Pulmonary artery endothelial cell (primary cell): ENCODE data around the gene TUBA4B. TPM values are rescaled to one million over a fixed set of nuclear protein-coding genes. Genes with fewer than 3 reads are reported as not detected.

Experiments
- DNase-seq: peaks from one replicate; pipeline ENCODE4 v3.0.0-alpha.2; 2011; ENCODE audit warnings: low read depth, low spot score
- total RNA-seq: library from RNA; depleted of rRNA; stranded (reverse); fragments of >200 nt; gene quantifications from 2 replicates; pipeline ENCODE4 v1.2.3, GENCODE V29; 2014

The TUBA4B gene
- total RNA-seq, 1 donor from 2014 or later: not detected

DNA sequence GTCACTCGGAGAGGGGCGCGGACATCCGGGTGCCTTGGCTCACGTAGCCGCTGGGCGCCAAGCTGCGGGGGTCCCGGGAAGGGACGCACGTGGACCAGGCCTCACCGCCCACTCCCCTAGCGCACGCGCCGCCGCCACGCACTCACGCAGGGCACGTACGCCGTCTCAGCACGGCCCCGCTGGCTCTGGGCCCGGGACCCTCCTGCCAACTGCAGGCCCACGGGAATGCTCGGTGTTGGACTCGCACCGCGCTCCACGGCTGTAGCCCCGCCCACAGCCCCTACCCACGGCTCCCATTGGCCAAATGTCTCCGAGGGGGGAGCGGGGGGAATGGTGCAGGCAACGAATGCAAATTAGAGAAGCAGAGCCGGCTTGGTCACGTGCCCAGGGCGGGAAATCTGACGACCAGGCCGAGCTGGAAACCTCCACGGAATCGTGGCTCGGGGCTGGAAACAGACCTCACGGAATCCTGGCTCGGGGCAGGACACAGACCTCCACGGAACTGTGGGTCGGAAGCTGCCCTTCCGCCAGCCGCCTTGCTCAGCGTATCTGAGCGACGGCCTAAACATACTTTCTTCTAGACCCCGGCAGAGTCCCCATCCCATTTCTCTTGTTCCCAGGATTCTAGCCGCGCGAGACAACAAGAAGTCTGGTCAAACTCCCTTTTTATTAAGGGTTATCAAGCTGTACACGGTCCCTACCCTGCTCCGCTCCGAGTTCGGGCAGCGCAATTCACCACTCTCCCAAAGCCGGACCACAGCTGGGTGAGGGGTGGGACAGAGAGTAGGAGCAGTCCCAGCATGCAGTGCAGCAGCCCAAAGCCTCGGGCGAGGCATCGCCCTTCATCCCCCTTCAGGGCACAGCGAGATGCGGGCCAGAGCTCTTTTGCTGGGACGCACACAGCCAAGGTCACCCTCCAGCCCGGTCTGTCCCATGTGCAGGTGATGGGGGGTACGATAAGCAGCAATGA lies 34.0 kb upstream of the TUBA4B start, which contains the start of gene ABCB6:
Gene ABCB6 (minus strand): TSS at position 227 of the 970 bp plus-strand sequence. CDS start 285 bp downstream, outside the sequence.
- peak; percentile 67 for DNase-seq

DNA sequence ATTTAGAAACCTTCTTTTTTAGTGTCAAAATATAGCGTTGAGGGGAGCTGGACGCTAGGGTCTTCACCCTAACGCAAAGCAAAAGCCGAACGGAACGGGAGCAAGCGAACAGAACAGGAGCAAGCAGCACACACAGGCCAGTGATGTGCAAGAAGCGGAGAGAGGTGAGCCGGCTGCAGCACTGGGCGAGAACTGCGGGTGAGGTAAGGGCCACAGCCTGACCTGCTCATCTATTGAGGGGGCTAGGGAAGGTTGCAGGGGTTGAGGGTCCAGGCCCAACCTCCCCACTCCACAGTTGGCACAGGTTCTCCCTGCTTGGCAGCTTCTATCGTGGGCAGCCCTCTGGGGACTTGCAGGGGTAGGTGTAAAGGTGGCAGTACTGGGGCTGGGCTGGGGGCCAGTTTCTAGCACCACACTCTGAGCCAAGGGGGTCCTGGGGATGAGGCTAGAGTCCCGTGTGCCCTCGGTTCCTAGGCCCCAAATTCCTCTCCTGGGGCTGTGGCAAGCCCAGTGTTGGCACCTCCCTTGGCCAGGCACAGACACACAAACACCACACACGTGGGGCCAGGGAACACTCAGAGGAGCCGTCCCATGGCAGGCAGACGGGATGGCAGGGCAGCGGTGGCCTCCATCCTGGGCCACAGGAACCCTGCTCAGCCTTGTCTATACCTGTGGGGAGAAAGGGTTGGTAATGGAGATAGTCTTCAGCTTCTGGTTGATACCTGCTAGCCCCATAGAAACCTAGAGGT lies 33.1 kb upstream of the TUBA4B start:
- no peak for DNase-seq

DNA sequence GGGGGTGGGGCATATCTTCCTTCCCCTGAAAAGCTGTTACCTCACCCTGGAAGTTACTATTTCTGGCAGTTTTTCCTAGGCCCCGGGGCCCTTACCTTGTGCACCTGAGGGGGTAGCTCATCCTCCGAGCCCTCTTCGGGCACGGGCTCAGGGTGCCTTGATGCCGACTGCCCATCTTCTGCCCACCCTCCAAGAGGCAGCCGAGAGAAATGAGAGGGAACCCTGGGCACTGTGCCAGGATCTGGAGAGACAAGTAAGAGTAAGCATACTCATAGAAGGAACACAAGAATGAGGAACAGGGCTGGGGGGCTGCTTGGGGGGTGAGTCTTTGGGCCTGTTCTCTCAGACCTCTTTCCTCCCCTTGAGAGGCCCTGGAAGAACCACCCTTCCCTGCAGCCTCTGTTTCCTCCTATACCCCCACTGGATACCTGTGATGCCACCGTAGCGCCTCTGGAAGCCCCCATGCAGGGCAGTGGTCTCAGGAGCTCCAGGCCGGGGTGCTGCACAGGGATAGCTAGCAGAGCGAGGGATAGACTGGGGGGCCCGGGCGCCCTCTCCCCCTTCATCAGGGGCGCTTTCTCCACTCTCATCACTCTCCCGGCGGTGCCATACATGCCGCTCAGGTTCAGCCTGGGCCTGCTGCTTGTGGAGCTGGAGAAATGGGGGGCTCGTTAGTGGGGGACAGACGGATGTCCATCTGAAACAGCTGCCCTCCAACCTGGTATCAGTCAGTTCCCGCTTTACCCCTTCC lies 32.2 kb upstream of the TUBA4B start:
- no peak for DNase-seq

DNA sequence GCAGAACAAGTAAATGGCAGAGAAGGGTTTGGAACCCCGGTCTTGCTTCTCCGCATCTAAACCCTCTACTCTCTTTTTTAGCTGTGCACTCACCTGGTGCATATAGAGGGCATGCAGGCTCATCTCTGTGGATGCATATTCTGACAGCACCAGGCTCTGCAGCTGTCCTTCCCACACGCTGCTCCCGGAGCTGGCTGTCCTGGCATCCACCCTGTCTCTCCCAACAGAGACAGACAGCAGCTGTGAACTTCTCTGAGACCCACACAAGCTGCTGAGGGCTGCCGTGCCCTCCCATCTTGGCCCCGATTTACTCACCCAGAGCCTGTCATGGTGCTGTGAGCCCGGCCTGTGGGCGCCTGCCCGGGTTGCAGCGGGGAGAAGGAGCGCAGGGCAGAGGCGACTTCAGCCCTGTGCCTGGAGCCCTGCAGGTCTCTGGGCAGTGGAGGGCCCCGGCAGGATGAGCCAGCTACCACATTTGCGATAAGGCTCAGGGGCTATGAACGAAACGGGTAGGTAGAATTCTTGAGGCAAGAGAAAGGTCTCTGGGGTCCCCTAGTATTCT lies 31.0 kb upstream of the TUBA4B start:
- no peak for DNase-seq

DNA sequence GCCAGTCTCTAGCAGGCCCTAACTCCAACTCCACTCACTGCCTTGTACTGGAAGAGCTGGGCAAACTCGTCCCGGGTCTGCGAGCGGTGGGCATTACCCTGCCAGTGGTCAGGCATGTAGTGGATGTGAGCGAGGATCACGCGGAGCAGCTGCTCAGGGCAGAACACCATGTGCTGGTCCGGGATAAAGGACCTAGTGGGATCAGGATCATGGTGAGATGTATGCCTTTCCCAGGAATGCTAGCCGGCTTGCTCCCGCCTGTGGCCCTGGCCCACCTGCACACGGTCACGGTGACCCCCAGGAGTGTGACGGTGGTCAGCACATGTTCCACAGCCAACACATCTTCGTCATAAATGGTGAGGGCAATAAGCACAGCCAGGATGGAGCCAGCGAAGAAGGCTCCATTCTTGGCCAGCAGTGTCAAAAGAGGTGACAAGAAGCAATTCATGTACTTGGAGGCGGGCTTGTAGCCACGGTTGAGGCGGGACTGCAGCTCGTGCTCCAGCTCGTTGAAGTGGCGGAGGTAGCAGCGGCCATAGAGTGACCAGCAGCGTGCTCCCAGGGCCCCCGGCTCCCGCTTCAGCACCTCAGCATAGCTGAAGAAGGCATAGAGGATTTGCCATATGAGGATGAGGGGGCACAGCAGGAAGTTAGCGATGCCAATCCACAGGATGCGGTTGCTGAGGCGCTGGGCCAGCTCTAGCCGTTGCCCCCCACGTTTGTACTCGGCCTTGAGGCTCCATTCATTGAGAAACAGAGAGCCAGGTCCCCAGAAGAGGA lies 29.0 kb upstream of the TUBA4B start:
- DNase-seq: no peak

DNA sequence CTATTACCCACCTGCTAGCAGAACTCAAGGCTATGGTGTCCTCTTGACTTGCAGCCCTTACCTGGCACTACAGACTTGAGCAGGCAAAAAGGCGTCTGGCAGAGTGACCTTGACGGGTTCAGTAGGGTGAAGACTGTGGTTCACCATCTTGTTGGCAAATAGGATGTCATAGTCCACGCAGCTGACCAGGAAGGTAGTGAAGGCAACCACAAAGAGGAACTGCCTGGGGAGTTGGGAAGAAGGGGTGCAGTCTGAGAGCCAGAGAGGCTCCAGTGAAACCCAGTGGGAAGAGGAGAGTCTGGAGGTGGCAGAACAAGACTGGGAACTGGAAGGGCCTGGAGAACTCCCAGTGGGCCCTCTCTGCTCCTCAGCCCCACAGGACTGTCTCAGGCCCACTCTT lies 27.7 kb upstream of the TUBA4B start:
- no peak for DNase-seq

DNA sequence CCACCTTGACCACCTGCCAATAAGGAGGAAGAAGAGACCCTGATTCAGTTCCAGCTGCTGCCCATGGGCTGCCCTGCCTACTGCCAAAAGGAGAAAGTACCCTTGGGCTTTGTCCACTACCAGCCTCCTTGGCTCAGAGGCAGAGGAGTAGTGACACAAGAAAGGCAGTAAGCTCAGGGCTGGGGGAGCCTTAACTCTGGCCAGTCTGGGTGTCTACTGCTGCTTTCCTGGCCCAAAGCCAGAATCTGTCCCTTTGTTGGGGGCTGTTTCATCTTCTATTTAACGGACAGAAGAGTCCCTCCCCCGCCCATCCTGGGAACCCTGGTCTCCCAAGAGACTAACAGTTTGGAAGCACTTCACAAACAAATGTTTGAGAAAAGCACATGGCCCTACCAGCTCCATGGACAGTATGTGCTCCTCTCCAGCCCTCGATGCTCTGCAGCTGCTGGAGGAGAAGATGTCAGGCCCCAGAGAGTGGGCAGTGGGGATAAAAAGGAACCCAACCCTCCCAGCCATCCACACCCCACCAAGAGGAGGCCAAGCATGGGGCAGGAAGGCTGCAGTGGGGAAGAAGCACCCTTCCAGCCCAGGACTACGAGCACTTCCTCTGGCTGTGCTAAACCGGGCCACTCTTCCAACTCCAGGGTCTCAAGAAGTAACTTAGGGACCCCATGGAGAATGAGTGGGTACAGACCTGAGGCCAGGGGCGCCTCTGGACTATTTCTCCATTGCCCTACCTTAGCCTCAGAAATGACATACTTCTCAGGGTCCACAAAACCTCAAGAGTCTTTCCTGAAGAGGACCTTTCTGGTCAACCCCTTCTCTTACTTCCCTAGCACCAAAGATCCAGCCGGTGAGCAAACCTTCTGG lies 24.8 kb upstream of the TUBA4B start:
- no peak for DNase-seq

DNA sequence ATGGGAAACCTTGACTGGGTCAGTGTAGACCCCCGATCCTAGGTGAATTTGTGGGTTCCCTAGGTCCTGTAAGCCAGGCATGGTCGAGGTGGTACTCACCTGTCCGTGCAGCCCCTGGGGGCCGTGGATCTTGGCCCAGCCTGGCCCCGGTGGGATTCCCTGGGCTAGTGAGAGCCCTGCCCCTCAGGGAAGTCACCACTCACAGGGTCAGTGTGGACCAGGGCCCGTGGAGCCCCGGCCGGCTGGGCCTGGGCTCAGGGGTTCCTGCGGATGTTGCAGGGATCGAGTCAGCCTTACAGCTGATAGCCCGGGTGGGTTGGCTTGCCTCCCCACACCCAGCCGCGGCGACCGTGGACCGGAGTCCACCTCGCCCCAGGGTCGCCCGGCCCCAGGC lies 24.1 kb upstream of the TUBA4B start:
- DNase-seq: no peak

DNA sequence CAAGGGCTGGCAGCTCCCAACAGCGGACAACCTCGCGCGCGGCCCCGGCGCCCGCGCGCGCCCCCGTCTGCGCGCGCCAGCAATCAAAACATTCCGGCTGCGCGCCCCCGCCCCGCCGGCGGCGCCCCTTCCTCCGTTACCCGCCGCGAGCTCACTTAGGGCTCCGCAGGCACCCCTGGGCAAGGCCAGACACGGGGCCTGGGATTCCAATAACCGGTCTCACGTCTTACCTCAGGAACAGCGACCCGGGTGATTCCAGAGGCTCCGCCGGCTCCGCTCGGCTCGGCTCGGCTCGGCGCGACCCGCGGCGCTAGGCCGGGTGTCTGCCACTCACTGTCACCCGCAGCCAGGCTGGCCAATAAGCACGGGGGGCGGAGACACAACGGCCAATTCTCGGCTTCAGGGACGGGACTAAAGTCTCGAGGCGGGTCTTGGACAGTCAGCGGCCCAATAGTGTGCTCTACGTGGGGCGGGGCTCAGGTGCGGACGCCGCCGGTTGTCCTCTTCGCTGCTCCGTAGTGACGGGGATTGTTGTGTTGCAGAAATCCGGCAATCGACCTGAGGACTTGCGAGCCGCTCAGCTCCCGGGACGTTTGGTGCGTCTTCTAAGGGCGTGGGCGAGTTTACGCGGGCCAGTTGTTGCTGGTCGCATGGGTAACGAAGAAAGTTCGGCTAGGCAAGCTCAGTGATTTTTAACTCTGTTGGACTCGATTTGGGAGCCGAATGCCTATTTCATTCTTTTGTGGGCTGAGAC lies 23.6 kb upstream of the TUBA4B start, which contains the start of the genes ANKZF1 and ATG9A:
Gene ANKZF1 (plus strand): TSS at position 502 of the 754 bp plus-strand sequence. CDS start 452 bp downstream, outside the sequence.
Gene ATG9A (minus strand): TSS at position 332 of the 754 bp plus-strand sequence. CDS start 1,612 bp downstream, outside the sequence.
- DNase-seq: peak; percentile 96

DNA sequence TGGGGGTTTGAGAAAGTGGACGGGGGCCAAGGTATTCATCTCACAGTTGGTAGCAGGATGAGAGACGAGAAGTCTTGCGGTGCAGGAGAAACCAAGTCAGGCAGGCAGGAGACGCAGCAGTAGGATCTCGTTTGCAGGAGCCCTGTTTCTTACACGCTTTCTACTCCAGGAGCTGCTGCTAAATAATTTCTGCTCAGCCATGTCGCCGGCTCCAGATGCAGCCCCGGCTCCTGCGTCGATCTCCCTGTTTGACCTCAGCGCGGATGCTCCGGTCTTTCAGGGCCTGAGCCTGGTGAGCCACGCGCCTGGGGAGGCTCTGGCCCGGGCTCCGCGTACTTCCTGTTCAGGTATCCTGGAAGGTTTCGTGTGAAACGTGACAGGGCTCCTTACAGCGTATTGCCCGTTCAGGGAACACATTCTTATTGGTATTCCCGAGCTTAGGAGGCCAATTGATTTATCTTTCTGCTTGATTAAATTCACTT lies 22.9 kb upstream of the TUBA4B start:
- no peak for DNase-seq

DNA sequence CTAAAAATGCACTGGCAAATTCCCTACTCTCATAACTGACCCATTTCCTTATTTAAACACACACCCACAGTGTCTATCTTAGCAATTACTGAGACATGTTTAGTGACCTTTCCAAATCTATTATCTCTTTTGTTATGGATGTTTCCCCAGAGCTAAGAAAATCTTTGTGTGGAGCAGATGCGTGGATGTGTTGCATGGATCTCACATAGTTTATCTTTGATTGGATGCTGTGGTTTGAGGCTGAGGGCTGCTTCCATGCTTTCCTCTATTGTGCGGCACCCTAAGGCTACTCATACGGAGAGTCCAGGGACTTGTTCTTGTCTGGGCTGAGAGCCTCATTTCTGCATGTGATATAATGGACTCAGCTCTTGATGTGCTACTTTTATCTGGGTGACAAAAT lies 18.7 kb upstream of the TUBA4B start:
- no peak for DNase-seq

DNA sequence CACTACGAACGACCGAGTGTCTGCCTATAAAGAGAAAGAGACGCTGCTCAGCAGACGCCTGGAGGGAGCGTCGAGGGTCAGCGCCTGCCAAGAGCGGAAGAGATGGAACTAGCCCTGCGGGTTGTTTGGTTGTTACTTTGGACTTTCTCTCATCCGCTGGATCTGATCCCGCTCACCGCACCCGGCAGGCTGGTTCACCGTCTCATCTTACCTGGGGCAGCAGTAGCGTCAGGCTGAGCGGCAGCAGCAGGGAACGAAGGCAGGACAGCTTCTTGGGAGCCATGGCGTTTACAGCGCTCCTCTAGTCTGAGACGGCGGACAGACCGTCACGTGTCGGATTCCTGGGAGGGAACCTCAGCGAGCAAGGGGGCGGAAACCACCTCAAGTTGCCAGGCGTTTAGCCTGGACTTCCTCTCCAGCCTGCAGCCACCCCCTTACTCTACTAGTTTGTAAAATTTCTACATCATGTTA lies 9.7 kb upstream of the TUBA4B start:
- DNase-seq: no peak

DNA sequence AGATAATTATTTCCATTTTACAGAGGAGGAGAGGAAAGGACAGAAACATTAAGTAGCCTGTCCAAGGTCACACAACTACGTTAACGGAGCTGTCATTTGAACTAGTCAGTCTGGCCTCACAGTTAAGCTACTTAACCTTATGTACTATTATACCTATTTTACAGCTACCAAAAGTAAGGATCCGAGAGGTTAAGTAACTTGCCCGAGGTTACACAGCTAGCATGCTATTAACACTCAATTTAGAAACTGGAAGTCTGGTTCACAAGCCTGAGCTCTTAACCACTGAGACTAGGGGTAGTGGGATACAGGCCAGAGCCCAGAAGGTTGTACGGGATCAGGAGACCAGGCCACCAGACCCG lies 8.3 kb upstream of the TUBA4B start:
- DNase-seq: no peak

DNA sequence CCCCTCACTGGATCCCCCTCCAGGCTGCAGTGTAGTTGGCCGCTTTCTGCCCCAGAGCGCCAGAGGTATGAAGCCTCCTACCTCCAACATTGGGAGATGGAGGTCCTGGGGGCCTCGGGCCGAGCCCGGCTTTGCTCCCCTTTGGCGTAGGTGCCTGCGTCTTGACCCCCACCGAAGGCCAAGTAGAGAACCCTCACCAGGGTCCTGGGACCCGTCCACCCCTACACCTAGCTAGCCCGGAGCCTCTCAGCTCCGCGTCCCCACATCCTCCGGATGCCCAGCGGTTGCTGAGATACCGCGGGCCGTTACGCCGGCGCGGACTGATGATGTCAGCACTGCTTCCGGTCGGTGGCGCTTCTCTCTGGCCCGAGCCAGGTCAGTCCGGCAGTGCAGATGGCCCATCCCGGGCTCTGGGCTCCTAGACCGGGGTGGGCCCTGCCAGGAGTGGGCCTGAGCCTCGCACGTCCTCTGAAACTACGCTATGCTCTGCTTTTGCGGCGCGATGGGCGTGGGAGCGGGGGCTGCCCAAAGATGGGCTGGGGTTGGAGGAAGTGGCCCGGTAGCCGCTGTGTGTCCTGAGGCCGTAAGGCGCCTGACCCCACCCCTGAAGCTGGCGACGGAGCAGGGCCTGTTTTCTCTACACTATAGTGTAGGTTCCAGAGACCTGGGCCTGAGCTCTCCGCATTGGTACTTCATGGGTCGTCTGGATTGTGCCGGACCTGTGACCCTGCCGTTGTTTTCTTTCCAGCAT lies 7.7 kb upstream of the TUBA4B start, which contains the start of the genes GLB1L and STK16:
Gene GLB1L (minus strand): TSS at position 297 of the 751 bp plus-strand sequence. CDS start 1,871 bp downstream, outside the sequence.
Gene STK16 (plus strand): TSS at position 332 of the 751 bp plus-strand sequence. CDS start 521 bp downstream, outside the sequence.
- DNase-seq: peak; percentile 74

DNA sequence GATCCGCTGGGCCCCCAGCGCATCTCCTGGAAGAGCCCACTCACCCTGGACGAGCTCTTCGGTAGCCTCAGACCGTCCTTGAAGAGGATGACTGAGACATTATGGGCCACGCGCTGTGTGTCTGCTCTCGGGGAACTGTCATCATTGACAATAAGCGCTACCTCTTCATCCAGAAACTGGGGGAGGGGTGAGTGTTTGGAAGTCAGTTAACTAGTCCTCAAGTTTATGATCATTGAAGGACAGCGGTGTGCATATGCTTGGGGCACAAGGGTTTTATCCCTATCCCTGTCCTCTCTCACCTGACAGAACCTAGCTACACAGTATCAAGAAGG lies 7.2 kb upstream of the TUBA4B start:
- no peak for DNase-seq

DNA sequence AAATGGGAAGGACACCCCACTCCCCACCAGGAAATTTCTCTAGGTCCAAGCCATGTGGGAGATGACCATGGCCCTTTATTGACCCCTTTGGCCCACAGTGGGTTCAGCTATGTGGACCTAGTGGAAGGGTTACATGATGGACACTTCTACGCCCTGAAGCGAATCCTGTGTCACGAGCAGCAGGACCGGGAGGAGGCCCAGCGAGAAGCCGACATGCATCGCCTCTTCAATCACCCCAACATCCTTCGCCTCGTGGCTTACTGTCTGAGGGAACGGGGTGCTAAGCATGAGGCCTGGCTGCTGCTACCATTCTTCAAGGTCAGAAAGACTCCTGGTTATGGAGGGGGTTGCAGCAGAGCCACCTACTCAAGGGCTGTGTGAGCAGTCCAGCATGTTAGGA lies 6.5 kb upstream of the TUBA4B start:
- no peak for DNase-seq
